A673 (cell line): Measurements from ENCODE around the gene MESD. TPM values are rescaled to one million over a fixed set of nuclear protein-coding genes. Genes with fewer than 3 reads are reported as not detected.

Experiments used
- BruUV-seq: library from RNA; stranded (reverse); fragments of 400-500 nt; replicated peaks from 2 replicates; lab custom pipeline; 2021; lab: Mats Ljungman, UMichigan
- CTCF ChIA-PET: fragments of 300-600 bp; sonication (Branson Sonifier 250); formaldehyde crosslinking; loops from one replicate; lab custom pipeline; 2022; ENCODE audit warnings: antibody characterized with exemption; lab: Charles Lee
- POLR2A ChIA-PET: fragments of 300-600 bp; sonication (Branson Sonifier 250); formaldehyde crosslinking; loops from one replicate; lab custom pipeline; 2022; ENCODE audit warnings: antibody characterized with exemption; ENCODE audit not compliant: low non-redundant PET; lab: Charles Lee
- DNase-seq: peaks from one replicate; pipeline ENCODE4 v3.0.0-alpha.2; 2015; ENCODE audit warnings: low spot score
- H3K27ac ChIP-seq: fragments of 200-600 bp; sonication (generic); 2 replicates; pipeline ENCODE4 v1.5.1; 2016; ENCODE audit warnings: mixed run types, low read depth, mild to moderate bottlenecking, mixed read lengths, antibody characterized with exemption, low read length; ENCODE audit not compliant: poor library complexity, severe bottlenecking
- H3K27me3 ChIP-seq: fragments of 200-600 bp; sonication (generic); replicated peaks from 2 replicates; pipeline ENCODE4 v1.6.1; 2017; ENCODE audit warnings: mixed run types, low read depth, mild to moderate bottlenecking, mixed read lengths, antibody characterized with exemption, low read length; ENCODE audit not compliant: insufficient read depth, poor library complexity
- H3K36me3 ChIP-seq: fragments of 200-600 bp; sonication (generic); 2 replicates; pipeline ENCODE4 v1.6.1; 2016; ENCODE audit warnings: mixed run types, mild to moderate bottlenecking, mixed read lengths, antibody characterized with exemption, low read length; ENCODE audit not compliant: insufficient read depth, poor library complexity, severe bottlenecking
- H3K4me1 ChIP-seq: fragments of 200-600 bp; sonication (generic); 2 replicates; pipeline ENCODE4 v1.6.1; 2017; ENCODE audit warnings: mixed run types, mild to moderate bottlenecking, mixed read lengths, antibody characterized with exemption, low read length; ENCODE audit not compliant: insufficient read depth, poor library complexity, severe bottlenecking
- H3K4me3 ChIP-seq: fragments of 200-600 bp; sonication (generic); 2 replicates; pipeline ENCODE4 v1.5.1; 2016; ENCODE audit warnings: low read depth, mixed run types, mild to moderate bottlenecking, mixed read lengths, low read length; ENCODE audit not compliant: poor library complexity, severe bottlenecking
- H3K9me3 ChIP-seq: fragments of 200-600 bp; sonication (generic); 2 replicates; pipeline ENCODE4 v1.6.1; 2016; ENCODE audit warnings: mixed run types, low read depth, mild to moderate bottlenecking, mixed read lengths, antibody characterized with exemption, low read length; ENCODE audit not compliant: poor library complexity, severe bottlenecking
- EZH2 ChIP-seq: fragments of 200-600 bp; sonication (generic); IDR thresholded peaks from 2 replicates; pipeline ENCODE4 v1.6.1; 2017; ENCODE audit warnings: borderline replicate concordance, low read depth, mild to moderate bottlenecking, mixed read lengths, antibody characterized with exemption, low read length; ENCODE audit not compliant: poor library complexity, severe bottlenecking
- intact Hi-C: fragments of 100-400 bp; cut with micrococcal nuclease; formaldehyde crosslinking; loops from one replicate; pipeline ENCODE4 v1.10.0; 2022; ENCODE audit not compliant: unreplicated experiment
- total RNA-seq: library from RNA; stranded (reverse); gene quantifications from 2 replicates; pipeline ENCODE4 v1.2.3, GENCODE V29; 2021
- TF ChIP-seq, protein P1 (sequence below): fragments of 300-800, 200-600 bp; sonication (generic); conservative IDR thresholded peaks from 2 replicates; pipeline ENCODE4 v1.5.1; 2017; ENCODE audit warnings: low read depth, mild to moderate bottlenecking, antibody characterized with exemption, low read length, moderate library complexity, mixed read lengths

Gene MESD
- total RNA-seq, 1 experiment from 2014 or later: 28.1 TPM

DNA sequence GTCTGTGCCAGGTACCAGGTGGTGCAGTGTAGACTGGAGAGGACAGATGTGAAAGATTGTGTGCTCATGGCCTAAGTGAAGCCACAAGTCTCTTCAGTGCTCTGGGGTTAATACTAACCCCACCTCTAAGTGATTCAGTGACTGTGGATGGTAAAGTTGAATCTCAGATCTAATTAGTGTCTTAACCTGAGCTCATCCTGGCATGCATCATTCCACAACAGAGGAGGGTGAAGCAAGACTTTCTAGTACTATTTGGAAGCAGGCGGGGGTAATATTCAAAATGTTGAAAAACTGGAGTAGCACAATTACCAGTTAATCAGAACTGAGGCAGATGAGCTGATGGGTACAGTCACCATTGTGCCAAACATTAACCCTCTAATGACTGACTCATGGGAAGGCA lies 2.8 kb upstream of the MESD start:
- BruUV-seq: no TSS peak
- no peak for DNase-seq
- H3K27ac ChIP-seq: no peak overlapping the region
- intact Hi-C loops: loop anchor here (5.0 kb wide), 1 partner anchor 275 kb away; no protein-coding TSS in a partner anchor
- no peak for TF ChIP-seq EZH2
- TF ChIP-seq, protein P1, sequence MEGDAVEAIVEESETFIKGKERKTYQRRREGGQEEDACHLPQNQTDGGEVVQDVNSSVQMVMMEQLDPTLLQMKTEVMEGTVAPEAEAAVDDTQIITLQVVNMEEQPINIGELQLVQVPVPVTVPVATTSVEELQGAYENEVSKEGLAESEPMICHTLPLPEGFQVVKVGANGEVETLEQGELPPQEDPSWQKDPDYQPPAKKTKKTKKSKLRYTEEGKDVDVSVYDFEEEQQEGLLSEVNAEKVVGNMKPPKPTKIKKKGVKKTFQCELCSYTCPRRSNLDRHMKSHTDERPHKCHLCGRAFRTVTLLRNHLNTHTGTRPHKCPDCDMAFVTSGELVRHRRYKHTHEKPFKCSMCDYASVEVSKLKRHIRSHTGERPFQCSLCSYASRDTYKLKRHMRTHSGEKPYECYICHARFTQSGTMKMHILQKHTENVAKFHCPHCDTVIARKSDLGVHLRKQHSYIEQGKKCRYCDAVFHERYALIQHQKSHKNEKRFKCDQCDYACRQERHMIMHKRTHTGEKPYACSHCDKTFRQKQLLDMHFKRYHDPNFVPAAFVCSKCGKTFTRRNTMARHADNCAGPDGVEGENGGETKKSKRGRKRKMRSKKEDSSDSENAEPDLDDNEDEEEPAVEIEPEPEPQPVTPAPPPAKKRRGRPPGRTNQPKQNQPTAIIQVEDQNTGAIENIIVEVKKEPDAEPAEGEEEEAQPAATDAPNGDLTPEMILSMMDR: no peak
- H3K27me3 ChIP-seq: no peaks in the 10 kb centered on the region
- ChIA-PET CTCF (no interaction called here), POLR2A (no interaction called here)
- H3K4me3 ChIP-seq: no peak overlapping the region
- H3K4me1 ChIP-seq: peaks cover 9% of the 10 kb centered on the region
- no peaks in the 10 kb centered on the region for H3K36me3 ChIP-seq
- H3K9me3 ChIP-seq: no peaks in the 10 kb centered on the region

DNA sequence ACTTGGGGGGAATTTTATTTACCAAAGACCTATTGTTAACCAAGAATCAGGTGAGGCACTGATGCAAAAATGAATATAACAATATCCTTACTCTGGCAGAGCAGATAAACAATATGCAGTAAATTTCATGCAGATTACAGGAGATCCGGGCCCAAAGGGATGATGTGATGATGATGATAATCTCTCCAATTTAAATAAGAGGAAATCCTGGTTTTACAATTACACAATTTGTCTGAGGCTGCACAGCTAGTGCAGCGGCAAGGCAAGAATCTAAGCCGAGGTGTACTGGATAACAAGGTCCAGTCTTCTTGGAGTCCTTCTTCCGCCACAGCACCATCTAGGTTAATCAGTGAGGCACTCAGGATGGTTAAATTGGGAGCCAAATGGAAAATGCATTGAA lies 2.4 kb upstream of the MESD start:
- ChIA-PET POLR2A (no interaction called here), CTCF (no interaction called here)
- no TSS peak for BruUV-seq
- intact Hi-C loops: loop anchor here (5.0 kb wide), 1 partner anchor 275 kb away; no protein-coding TSS in a partner anchor
- H3K27ac ChIP-seq: no peak overlapping the region
- H3K9me3 ChIP-seq: no peaks in the 10 kb centered on the region
- TF ChIP-seq, protein P1: no peak
- TF ChIP-seq EZH2: no peak
- no peak overlapping the region for H3K4me3 ChIP-seq
- peaks cover 10% of the 10 kb centered on the region for H3K4me1 ChIP-seq
- no peaks in the 10 kb centered on the region for H3K27me3 ChIP-seq
- DNase-seq: no peak
- no peaks in the 10 kb centered on the region for H3K36me3 ChIP-seq

DNA sequence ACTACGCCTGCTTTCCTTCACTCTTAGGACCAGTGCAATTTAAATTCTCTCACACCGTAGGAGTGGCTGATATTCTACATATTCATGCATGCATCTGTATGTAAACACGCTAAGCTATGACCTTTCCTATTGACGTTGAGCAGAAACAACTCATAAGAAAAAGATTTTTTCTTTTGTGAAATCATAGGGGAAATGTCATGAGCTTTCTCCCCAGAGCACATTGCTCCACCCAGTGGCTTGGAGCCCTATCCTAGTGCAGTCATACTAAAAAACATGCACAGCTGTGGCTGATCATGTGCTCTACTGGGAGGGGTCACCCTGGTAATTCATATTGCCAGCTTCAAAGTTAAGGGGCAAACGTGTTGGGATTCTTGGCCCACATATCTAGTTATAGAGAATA lies 1.8 kb upstream of the MESD start:
- H3K27me3 ChIP-seq: no peaks in the 10 kb centered on the region
- no peak overlapping the region for H3K4me3 ChIP-seq
- H3K4me1 ChIP-seq: peaks cover 12% of the 10 kb centered on the region
- ChIA-PET CTCF (no interaction called here), POLR2A (no interaction called here)
- no peaks in the 10 kb centered on the region for H3K36me3 ChIP-seq
- no TSS peak for BruUV-seq
- H3K9me3 ChIP-seq: no peaks in the 10 kb centered on the region
- TF ChIP-seq, protein P1: no peak
- TF ChIP-seq EZH2: no peak
- no peak overlapping the region for H3K27ac ChIP-seq
- DNase-seq: no peak
- intact Hi-C loops: loop anchor here (5.0 kb wide), 1 partner anchor 276 kb away; no protein-coding TSS in a partner anchor
